Measurements from ENCODE around the gene PCDHGA12.
"Not testable (repeated sequence)": the region's sequence is repeated elsewhere in the genome, so short reads cannot be mapped to it uniquely, and the experiment has no call there.

DNA sequence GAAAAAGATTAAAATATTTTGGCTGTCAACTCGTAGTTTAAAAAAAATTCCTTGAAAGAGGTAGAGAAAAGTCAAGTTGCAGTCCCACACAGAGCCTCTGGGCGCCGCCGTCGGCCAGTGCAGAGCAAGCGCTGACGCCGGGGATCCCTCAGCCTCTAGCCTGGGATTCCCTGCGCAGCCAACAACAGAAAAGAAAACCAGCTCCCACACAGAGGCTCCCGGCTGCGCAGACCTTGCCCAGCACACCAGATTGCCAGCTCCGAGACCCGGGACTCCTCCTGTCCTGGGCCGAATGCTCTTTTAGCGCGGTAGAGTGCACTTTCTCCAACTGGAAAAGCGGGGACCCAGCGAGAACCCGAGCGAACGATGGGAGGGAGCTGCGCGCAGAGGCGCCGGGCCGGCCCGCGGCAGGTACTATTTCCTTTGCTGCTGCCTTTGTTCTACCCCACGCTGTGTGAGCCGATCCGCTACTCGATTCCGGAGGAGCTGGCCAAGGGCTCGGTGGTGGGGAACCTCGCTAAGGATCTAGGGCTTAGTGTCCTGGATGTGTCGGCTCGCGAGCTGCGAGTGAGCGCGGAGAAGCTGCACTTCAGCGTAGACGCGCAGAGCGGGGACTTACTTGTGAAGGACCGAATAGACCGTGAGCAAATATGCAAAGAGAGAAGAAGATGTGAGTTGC, 12.7 kb upstream of the PCDHGA12 start, which contains the start of gene PCDHGB7:
- TF ChIP-seq POLR2AphosphoS5 (IDR thresholded peaks at IDR 0.05; ENCODE audit: low read depth, low read length); POLR2A (IDR thresholded peaks at IDR 0.05; ENCODE audit: low read depth, low read length); TAF1 (IDR thresholded peaks at IDR 0.05; ENCODE audit: borderline replicate concordance, low read depth, low read length): not testable (repeated sequence)
